Measurements from ENCODE around the gene SLC1A2. TPM values are rescaled to one million over a fixed set of nuclear protein-coding genes. Genes with fewer than 3 reads are reported as not detected.

SLC1A2 gene
- total RNA-seq, 4 donors from 2014 or later: 0.22 to 0.60 (median 0.41) TPM

- H3K27me3 ChIP-seq: no peaks in the 10 kb centered on the region
- DNase-seq (ENCODE audit: low spot score in 2 of 2): no peak
- H3K27ac ChIP-seq: no peak overlapping the region
- no peak overlapping the region for H3K4me3 ChIP-seq
- TF ChIP-seq EP300 (IDR thresholded peaks at IDR 0.05): no peak
- no peak for TF ChIP-seq POLR2A (IDR thresholded peaks at IDR 0.05)
- no peak for TF ChIP-seq CTCF (IDR thresholded peaks at IDR 0.05)
- no peaks in the 10 kb centered on the region for H3K36me3 ChIP-seq
- H3K9me3 ChIP-seq: no peaks in the 10 kb centered on the region
- 81 to 84% methylated on average over 7 of the region's 7 CpGs for WGBS, 2 donors
- peaks cover 0 to 14% (median 2%) of the 10 kb centered on the region in 4 donors for H3K4me1 ChIP-seq
Measured at GRCh38 chr11:35354644-35355043, 64.7 kb downstream of the SLC1A2 start.

GRCh38 chr11:35352077-35352888 lies 67.1 kb downstream of the SLC1A2 start:
- no peak overlapping the region for H3K4me3 ChIP-seq
- H3K9me3 ChIP-seq: no peaks in the 10 kb centered on the region
- DNase-seq (ENCODE audit: low spot score in 2 of 2): no peak
- H3K27ac ChIP-seq: no peak overlapping the region
- H3K4me1 ChIP-seq: peaks cover 0 to 7% (median 0%) of the 10 kb centered on the region in 4 donors
- TF ChIP-seq POLR2A (IDR thresholded peaks at IDR 0.05): no peak
- no peak for TF ChIP-seq CTCF (IDR thresholded peaks at IDR 0.05)
- TF ChIP-seq EP300 (IDR thresholded peaks at IDR 0.05): no peak
- H3K27me3 ChIP-seq: no peaks in the 10 kb centered on the region
- H3K36me3 ChIP-seq: no peaks in the 10 kb centered on the region
- 58 to 70% methylated on average over 3 of the region's 3 CpGs for WGBS, 2 donors

- no peak overlapping the region for H3K4me3 ChIP-seq
- no peaks in the 10 kb centered on the region for H3K27me3 ChIP-seq
- no peaks in the 10 kb centered on the region for H3K36me3 ChIP-seq
- WGBS, 2 donors: 92 to 97% methylated on average over 4 of the region's 4 CpGs
- H3K9me3 ChIP-seq: no peaks in the 10 kb centered on the region
- H3K4me1 ChIP-seq: peaks cover 0 to 16% (median 0%) of the 10 kb centered on the region in 4 donors
- TF ChIP-seq POLR2A (IDR thresholded peaks at IDR 0.05): no peak
- TF ChIP-seq CTCF (IDR thresholded peaks at IDR 0.05): no peak
- TF ChIP-seq EP300 (IDR thresholded peaks at IDR 0.05): no peak
- no peak for DNase-seq (ENCODE audit: low spot score in 2 of 2)
- H3K27ac ChIP-seq: no peak overlapping the region
Measured at GRCh38 chr11:35349897-35350296, 69.5 kb downstream of the SLC1A2 start.

- WGBS, 2 donors: 80 to 85% methylated on average over 10 of the region's 10 CpGs
- Histone ChIP-seq H3K4me1 (peaks cover 0 to 20% (median 0%) of the 10 kb centered on the region in 4 donors), H3K36me3 (no peaks in the 10 kb centered on the region), H3K27me3 (no peaks in the 10 kb centered on the region), H3K27ac (no peak overlapping the region), H3K9me3 (no peaks in the 10 kb centered on the region), H3K4me3 (no peak overlapping the region)
- TF ChIP-seq CTCF (IDR thresholded peaks at IDR 0.05): no peak
- TF ChIP-seq POLR2A (IDR thresholded peaks at IDR 0.05): no peak
- no peak for TF ChIP-seq EP300 (IDR thresholded peaks at IDR 0.05)
- DNase-seq (ENCODE audit: low spot score in 2 of 2): no peak
Measured at GRCh38 chr11:35348898-35349687, 70.3 kb downstream of the SLC1A2 start.

GRCh38 chr11:35347921-35348331 lies 71.4 kb downstream of the SLC1A2 start:
- peaks cover 0 to 20% (median 0%) of the 10 kb centered on the region in 4 donors for H3K4me1 ChIP-seq
- peak in 1 of 2 donors; percentile 41 for DNase-seq (ENCODE audit: low spot score in 2 of 2)
- WGBS, 2 donors: 76 to 82% methylated on average over 1 of the region's 1 CpG
- no peak overlapping the region for H3K4me3 ChIP-seq
- no peak overlapping the region for H3K27ac ChIP-seq
- peak in 1 of 2 donors; percentile 63 for TF ChIP-seq EP300 (IDR thresholded peaks at IDR 0.05)
- TF ChIP-seq POLR2A (IDR thresholded peaks at IDR 0.05): no peak
- no peak for TF ChIP-seq CTCF (IDR thresholded peaks at IDR 0.05)
- no peaks in the 10 kb centered on the region for H3K9me3 ChIP-seq
- H3K36me3 ChIP-seq: no peaks in the 10 kb centered on the region
- no peaks in the 10 kb centered on the region for H3K27me3 ChIP-seq
